ENCODE data around the gene ITGA2. TPM values are rescaled to one million over a fixed set of nuclear protein-coding genes. Genes with fewer than 3 reads are reported as not detected.
A peak's percentile ranks its signal among the peaks of the same experiment; 100 is the strongest.
"Not testable (repeated sequence)": the region's sequence is repeated elsewhere in the genome, so short reads cannot be mapped to it uniquely, and the experiment has no call there.

ITGA2 gene
- total RNA-seq, 1 donor from 2014 or later: 13.0 TPM

- DNase-seq (ENCODE audit: low spot score): no peak
These were observed 110.4 kb downstream of the ITGA2 start for GRCh38 chr5:53099546-53099945.

- no peak for DNase-seq (ENCODE audit: low spot score)
These were observed 111.5 kb downstream of the ITGA2 start for GRCh38 chr5:53100606-53101005.

GRCh38 chr5:53105611-53106300 is 116.6 kb downstream of the ITGA2 start:
- DNase-seq (ENCODE audit: low spot score): no peak

GRCh38 chr5:53109056-53109442 is 119.9 kb downstream of the ITGA2 start:
- DNase-seq (ENCODE audit: low spot score): no peak

- peak; percentile 92 for DNase-seq (ENCODE audit: low spot score)
These were observed 120.4 kb downstream of the ITGA2 start, which contains the start of gene MOCS2 for GRCh38 chr5:53109443-53110127. MOCS2 (minus strand) TSS chr5:53109757; CDS start chr5:53107174, 2,583 bp downstream.

- DNase-seq (ENCODE audit: low spot score): no peak
These were observed 121.0 kb downstream of the ITGA2 start for GRCh38 chr5:53110156-53110555.

- DNase-seq (ENCODE audit: low spot score): no peak
These were observed 122.0 kb downstream of the ITGA2 start for GRCh38 chr5:53111139-53111538.

- DNase-seq (ENCODE audit: low spot score): not testable (repeated sequence)
These were observed 123.2 kb downstream of the ITGA2 start for GRCh38 chr5:53112307-53112706.

GRCh38 chr5:53112909-53113308 is 123.8 kb downstream of the ITGA2 start:
- DNase-seq (ENCODE audit: low spot score): no peak

GRCh38 chr5:53113947-53114346 is 124.8 kb downstream of the ITGA2 start:
- no peak for DNase-seq (ENCODE audit: low spot score)

GRCh38 chr5:53114988-53115387 is 125.8 kb downstream of the ITGA2 start:
- DNase-seq (ENCODE audit: low spot score): no peak

- DNase-seq (ENCODE audit: low spot score): no peak
These were observed 127.4 kb downstream of the ITGA2 start for GRCh38 chr5:53116597-53116996.

GRCh38 chr5:53118879-53119278 is 129.7 kb downstream of the ITGA2 start:
- no peak for DNase-seq (ENCODE audit: low spot score)

- DNase-seq (ENCODE audit: low spot score): no peak
These were observed 131.0 kb downstream of the ITGA2 start for GRCh38 chr5:53120165-53120564.

- DNase-seq (ENCODE audit: low spot score): no peak
These were observed 134.6 kb downstream of the ITGA2 start for GRCh38 chr5:53123702-53124101.

GRCh38 chr5:53126521-53126920 is 137.4 kb downstream of the ITGA2 start:
- DNase-seq (ENCODE audit: low spot score): no peak

GRCh38 chr5:53127107-53127506 is 138.0 kb downstream of the ITGA2 start:
- DNase-seq (ENCODE audit: low spot score): no peak

- no peak for DNase-seq (ENCODE audit: low spot score)
These were observed 139.3 kb downstream of the ITGA2 start for GRCh38 chr5:53128481-53128880.

GRCh38 chr5:53130266-53130665 is 141.1 kb downstream of the ITGA2 start:
- DNase-seq (ENCODE audit: low spot score): no peak

GRCh38 chr5:53133020-53133419 is 143.9 kb downstream of the ITGA2 start:
- DNase-seq (ENCODE audit: low spot score): no peak
